K562 (cell line): ENCODE data around the gene ZNF343. TPM values are rescaled to one million over a fixed set of nuclear protein-coding genes. Genes with fewer than 3 reads are reported as not detected.
A peak's percentile ranks its signal among the peaks of the same experiment; 100 is the strongest.

Experiments used
- ETV1 ChIP-seq: fragments of 450-650 bp; conservative IDR thresholded peaks from 2 replicates; pipeline ENCODE4 v1.6.1; 2016; ENCODE audit warnings: missing genetic modification characterization, control low read depth, low read depth, missing compliant biosample characterization
- GATAD2B ChIP-seq: fragments of 450-650 bp; IDR thresholded peaks from 2 replicates; pipeline ENCODE4 v1.6.1; 2017; ENCODE audit warnings: mild to moderate bottlenecking, borderline replicate concordance
- HNRNPK ChIP-seq: fragments of 200-400 bp; formaldehyde crosslinking; IDR thresholded peaks from one replicate; pipeline ENCODE4 v1.6.1; 2018; ENCODE audit warnings: mild to moderate bottlenecking, low read depth, low read length; ENCODE audit not compliant: poor library complexity, severe bottlenecking
- NCOR1 ChIP-seq: fragments of 450-650 bp; IDR thresholded peaks from 2 replicates; pipeline ENCODE4 v1.6.1; 2016; ENCODE audit warnings: mild to moderate bottlenecking, moderate library complexity
- PCBP1 ChIP-seq: fragments of 200-400 bp; formaldehyde crosslinking; IDR thresholded peaks from 2 replicates; pipeline ENCODE4 v1.6.1; 2018; ENCODE audit warnings: mild to moderate bottlenecking, low read depth, low read length; ENCODE audit not compliant: poor library complexity, severe bottlenecking
- RAD21 ChIP-seq, 2 experiments: fragments of 250-450 bp in 1 of 2; fragments of 450-650 bp in 1 of 2; sonication (Bioruptor Pico) in 1 of 2; formaldehyde crosslinking in 1 of 2; IDR thresholded peaks in 1 of 2; conservative IDR thresholded peaks in 1 of 2; 2 replicates each; pipeline versions ENCODE4 v1.4.0 to v1.8.0; 2020 to 2022; ENCODE audit warnings: mild to moderate bottlenecking in 2 of 2, moderate library complexity in 1 of 2
- RB1 ChIP-seq: fragments of 450-650 bp; IDR thresholded peaks from 2 replicates; pipeline ENCODE4 v1.6.1; 2017; ENCODE audit warnings: low read depth, mild to moderate bottlenecking
- SIN3B ChIP-seq: fragments of 450-650 bp; IDR thresholded peaks from 2 replicates; pipeline ENCODE4 v1.6.1; 2017; ENCODE audit warnings: low read depth, mild to moderate bottlenecking, moderate library complexity
- SREBF1 ChIP-seq: fragments of 150-350 bp; IDR thresholded peaks from 2 replicates; pipeline ENCODE4 v1.6.1; 2014; ENCODE audit warnings: antibody characterized with exemption, low read depth, low read length, borderline replicate concordance
- ZBTB17 ChIP-seq: fragments of 450-650 bp; formaldehyde crosslinking; IDR thresholded peaks from 2 replicates; pipeline ENCODE4 v1.4.0; 2020; ENCODE audit warnings: mild to moderate bottlenecking
- ZFP36 ChIP-seq: fragments of 150-350 bp; IDR thresholded peaks from 2 replicates; pipeline ENCODE4 v1.6.1; 2018; ENCODE audit warnings: low read length, low read depth; ENCODE audit not compliant: partially characterized antibody
- ZNF197 ChIP-seq: fragments of 200-800 bp; sonication (Bioruptor generic); IDR thresholded peaks from 2 replicates; pipeline ENCODE4 v1.6.1; 2016; ENCODE audit warnings: low read depth, missing genetic modification characterization, missing compliant biosample characterization
- ZNF76 ChIP-seq: fragments of 250-450 bp; sonication (Bioruptor Pico); IDR thresholded peaks from 2 replicates; pipeline ENCODE4 v1.4.0; 2020; ENCODE audit warnings: mild to moderate bottlenecking, moderate library complexity, borderline replicate concordance
- polyA plus RNA-seq, 8 experiments: library from polyadenylated mRNA; depleted of rRNA in 4 of 8; stranded (reverse) in 5 of 8; unstranded in 3 of 8; fragments of >200 nt; fragmentation: Nextera tagmentation in 2 of 8; fragmentation: Illumina TruSeq in 1 of 8; extraction: Ambion mirVana in 2 of 8; extraction: Trizol in 1 of 8; gene quantifications; 2 replicates each; pipeline versions ENCODE4 v1.2.1 to v1.2.3, GENCODE V29; 2011 to 2014; ENCODE audit warnings: inconsistent platforms in 1 of 8, missing spikeins in 1 of 8
- total RNA-seq, 7 experiments: library from RNA; depleted of rRNA in 6 of 7; stranded (reverse); fragments of >200 nt in 6 of 7; fragmentation: Illumina TruSeq in 2 of 7; extraction: Trizol in 2 of 7; gene quantifications; 2 replicates each; pipeline versions ENCODE4 v1.2.1 to v1.2.3, GENCODE V29; 2011 to 2021; ENCODE audit warnings: low replicate concordance in 1 of 7
- TF ChIP-seq, protein P1 (sequence below), 2 experiments: IDR thresholded peaks; 2 replicates each; pipeline ENCODE4 v1.6.1; 2012; ENCODE audit warnings: improper control_type of control experiment in 2 of 2, low read depth in 2 of 2, low read length in 2 of 2, borderline replicate concordance in 1 of 2
- TF ChIP-seq, protein P2 (sequence below), 3 experiments: IDR thresholded peaks in 2 of 3; conservative IDR thresholded peaks in 1 of 3; 2 replicates each; pipeline ENCODE4 v1.5.1; 2011 to 2012; ENCODE audit warnings: low read length in 3 of 3, mild to moderate bottlenecking in 3 of 3, control low read depth in 2 of 3, improper control_type of control experiment in 1 of 3, inconsistent platforms in 1 of 3, low read depth in 1 of 3, mixed read lengths in 1 of 3, moderate library complexity in 1 of 3; ENCODE audit not compliant: insufficient read depth in 2 of 3
- TF ChIP-seq, protein P3 (sequence below): fragments of 200-800 bp; sonication (Bioruptor generic); IDR thresholded peaks from 2 replicates; pipeline ENCODE4 v1.6.1; 2017; ENCODE audit warnings: missing genetic modification characterization, missing compliant biosample characterization
- TF ChIP-seq, protein P4 (sequence below): IDR thresholded peaks from 2 replicates; pipeline ENCODE4 v1.6.1; 2011; ENCODE audit warnings: borderline replicate concordance, low read depth, mild to moderate bottlenecking, moderate library complexity, low read length; ENCODE audit not compliant: insufficient read depth, poor library complexity, severe bottlenecking

Gene ZNF343
- total and polyA plus RNA-seq, 9 of the 15 experiments (the other 6 are each of a cell fraction or from before 2014, with no cell fraction given), result 1.4 to 9.8 (median 6.4) TPM

DNA sequence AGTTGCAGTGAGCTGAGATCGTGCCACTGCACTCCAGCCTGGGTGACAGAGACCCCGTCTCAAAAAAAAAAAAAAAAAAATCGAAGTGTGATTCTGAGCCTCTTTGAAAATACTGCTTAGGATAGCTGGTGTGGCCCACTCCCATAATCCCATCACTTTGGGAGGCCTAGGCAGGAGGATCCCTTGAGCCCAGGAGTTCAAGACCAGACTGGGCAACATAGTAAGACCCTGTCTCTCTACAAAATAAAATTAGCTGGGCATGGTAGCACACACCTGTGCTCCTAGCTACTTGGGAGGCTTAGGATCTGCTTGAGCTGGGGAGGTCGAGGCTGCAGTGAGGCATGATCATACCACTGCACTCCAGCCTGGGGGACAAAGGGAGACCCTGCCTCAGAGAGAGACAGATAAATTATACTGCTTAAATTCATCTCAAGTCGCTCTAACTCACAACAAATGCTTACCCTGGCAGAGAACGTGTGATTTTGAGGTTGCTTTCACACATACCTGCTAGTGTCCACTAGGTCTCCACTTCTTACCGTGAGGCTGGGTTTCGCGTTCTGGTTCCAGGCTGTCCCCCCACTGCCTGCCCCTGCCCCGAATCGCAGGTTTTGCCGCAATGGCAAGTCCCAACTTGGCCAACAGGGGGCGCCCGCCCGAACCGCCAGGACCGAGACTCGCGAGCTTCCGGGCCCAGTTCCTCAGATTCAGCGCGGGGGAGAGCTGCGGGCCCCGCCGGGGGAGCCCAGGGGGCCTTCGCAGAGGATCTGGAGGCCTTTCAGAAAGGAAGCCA, 15.4 kb upstream of the ZNF343 start (continued):
- TF ChIP-seq, protein P1, sequence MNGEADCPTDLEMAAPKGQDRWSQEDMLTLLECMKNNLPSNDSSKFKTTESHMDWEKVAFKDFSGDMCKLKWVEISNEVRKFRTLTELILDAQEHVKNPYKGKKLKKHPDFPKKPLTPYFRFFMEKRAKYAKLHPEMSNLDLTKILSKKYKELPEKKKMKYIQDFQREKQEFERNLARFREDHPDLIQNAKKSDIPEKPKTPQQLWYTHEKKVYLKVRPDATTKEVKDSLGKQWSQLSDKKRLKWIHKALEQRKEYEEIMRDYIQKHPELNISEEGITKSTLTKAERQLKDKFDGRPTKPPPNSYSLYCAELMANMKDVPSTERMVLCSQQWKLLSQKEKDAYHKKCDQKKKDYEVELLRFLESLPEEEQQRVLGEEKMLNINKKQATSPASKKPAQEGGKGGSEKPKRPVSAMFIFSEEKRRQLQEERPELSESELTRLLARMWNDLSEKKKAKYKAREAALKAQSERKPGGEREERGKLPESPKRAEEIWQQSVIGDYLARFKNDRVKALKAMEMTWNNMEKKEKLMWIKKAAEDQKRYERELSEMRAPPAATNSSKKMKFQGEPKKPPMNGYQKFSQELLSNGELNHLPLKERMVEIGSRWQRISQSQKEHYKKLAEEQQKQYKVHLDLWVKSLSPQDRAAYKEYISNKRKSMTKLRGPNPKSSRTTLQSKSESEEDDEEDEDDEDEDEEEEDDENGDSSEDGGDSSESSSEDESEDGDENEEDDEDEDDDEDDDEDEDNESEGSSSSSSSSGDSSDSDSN (IDR thresholded peaks at IDR 0.05; ENCODE audit: borderline replicate concordance in 1 of 2, low read depth in 2 of 2, low read length in 2 of 2), result peak; percentile 24 to 69; a peak in 2 of 4 replicates
- TF ChIP-seq ZNF76 (no peak), PCBP1 (peak; percentile 9), GATAD2B (peak; percentile 43; the same call in 1 of the 2 replicates), NCOR1 (peak; percentile 33; the same call in 1 of the 2 replicates), ZBTB17 (no peak), SIN3B (0 out of 2 replicates have a peak, but pooled peaks have one; percentile 29), ETV1 (tag) (peak; percentile 77), RB1 (peak; percentile 52; the same call in 1 of the 2 replicates), SREBF1 (no peak), ZNF197 (0 out of 2 replicates have a peak, but pooled peaks have one; percentile 8), HNRNPK (no peak), RAD21 (CRISPR knock-in tag; conservative IDR thresholded peaks at IDR 0.05 in 1 of 2, IDR thresholded peaks at IDR 0.05 in 1 of 2) (peak; percentile 28 to 46; a peak in 3 of 4 replicates), ZFP36 (no peak)
- TF ChIP-seq, protein P2, sequence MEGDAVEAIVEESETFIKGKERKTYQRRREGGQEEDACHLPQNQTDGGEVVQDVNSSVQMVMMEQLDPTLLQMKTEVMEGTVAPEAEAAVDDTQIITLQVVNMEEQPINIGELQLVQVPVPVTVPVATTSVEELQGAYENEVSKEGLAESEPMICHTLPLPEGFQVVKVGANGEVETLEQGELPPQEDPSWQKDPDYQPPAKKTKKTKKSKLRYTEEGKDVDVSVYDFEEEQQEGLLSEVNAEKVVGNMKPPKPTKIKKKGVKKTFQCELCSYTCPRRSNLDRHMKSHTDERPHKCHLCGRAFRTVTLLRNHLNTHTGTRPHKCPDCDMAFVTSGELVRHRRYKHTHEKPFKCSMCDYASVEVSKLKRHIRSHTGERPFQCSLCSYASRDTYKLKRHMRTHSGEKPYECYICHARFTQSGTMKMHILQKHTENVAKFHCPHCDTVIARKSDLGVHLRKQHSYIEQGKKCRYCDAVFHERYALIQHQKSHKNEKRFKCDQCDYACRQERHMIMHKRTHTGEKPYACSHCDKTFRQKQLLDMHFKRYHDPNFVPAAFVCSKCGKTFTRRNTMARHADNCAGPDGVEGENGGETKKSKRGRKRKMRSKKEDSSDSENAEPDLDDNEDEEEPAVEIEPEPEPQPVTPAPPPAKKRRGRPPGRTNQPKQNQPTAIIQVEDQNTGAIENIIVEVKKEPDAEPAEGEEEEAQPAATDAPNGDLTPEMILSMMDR (IDR thresholded peaks at IDR 0.05 in 2 of 3, conservative IDR thresholded peaks at IDR 0.05 in 1 of 3; ENCODE audit: insufficient read depth in 2 of 3, low read depth in 1 of 3, low read length in 3 of 3), result peak; percentile 76 to 88 (median 86)
- TF ChIP-seq, protein P3, sequence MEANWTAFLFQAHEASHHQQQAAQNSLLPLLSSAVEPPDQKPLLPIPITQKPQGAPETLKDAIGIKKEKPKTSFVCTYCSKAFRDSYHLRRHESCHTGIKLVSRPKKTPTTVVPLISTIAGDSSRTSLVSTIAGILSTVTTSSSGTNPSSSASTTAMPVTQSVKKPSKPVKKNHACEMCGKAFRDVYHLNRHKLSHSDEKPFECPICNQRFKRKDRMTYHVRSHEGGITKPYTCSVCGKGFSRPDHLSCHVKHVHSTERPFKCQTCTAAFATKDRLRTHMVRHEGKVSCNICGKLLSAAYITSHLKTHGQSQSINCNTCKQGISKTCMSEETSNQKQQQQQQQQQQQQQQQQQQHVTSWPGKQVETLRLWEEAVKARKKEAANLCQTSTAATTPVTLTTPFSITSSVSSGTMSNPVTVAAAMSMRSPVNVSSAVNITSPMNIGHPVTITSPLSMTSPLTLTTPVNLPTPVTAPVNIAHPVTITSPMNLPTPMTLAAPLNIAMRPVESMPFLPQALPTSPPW (CRISPR knock-in tag), result peak; percentile 81
- TF ChIP-seq, protein P4, sequence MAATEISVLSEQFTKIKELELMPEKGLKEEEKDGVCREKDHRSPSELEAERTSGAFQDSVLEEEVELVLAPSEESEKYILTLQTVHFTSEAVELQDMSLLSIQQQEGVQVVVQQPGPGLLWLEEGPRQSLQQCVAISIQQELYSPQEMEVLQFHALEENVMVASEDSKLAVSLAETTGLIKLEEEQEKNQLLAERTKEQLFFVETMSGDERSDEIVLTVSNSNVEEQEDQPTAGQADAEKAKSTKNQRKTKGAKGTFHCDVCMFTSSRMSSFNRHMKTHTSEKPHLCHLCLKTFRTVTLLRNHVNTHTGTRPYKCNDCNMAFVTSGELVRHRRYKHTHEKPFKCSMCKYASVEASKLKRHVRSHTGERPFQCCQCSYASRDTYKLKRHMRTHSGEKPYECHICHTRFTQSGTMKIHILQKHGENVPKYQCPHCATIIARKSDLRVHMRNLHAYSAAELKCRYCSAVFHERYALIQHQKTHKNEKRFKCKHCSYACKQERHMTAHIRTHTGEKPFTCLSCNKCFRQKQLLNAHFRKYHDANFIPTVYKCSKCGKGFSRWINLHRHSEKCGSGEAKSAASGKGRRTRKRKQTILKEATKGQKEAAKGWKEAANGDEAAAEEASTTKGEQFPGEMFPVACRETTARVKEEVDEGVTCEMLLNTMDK, result peak; percentile 84
